Nephron (organoid): ENCODE results near the gene CDC20B.

Experiments used
- H3K27ac Mint-ChIP-seq, 3 experiments: 2 replicates each; pipeline ENCODE4 v1.8.0; 2020; ENCODE audit warnings: mixed read lengths in 3 of 3, mild to moderate bottlenecking in 2 of 3, moderate library complexity in 1 of 3
- H3K27me3 Mint-ChIP-seq: 2 replicates; pipeline ENCODE4 v1.8.0; 2021; ENCODE audit warnings: low read depth, mild to moderate bottlenecking, moderate library complexity, mixed read lengths
- H3K36me3 Mint-ChIP-seq: 2 replicates; pipeline ENCODE4 v1.8.0; 2020; ENCODE audit warnings: low read depth, mixed read lengths
- H3K4me1 Mint-ChIP-seq: 2 replicates; pipeline ENCODE4 v1.8.0; 2020; ENCODE audit warnings: mixed read lengths
- H3K4me3 Mint-ChIP-seq, 3 experiments: 2 replicates each; pipeline ENCODE4 v1.8.0; 2020; ENCODE audit warnings: mild to moderate bottlenecking in 3 of 3, mixed read lengths in 3 of 3, moderate library complexity in 2 of 3
- H3K9me3 Mint-ChIP-seq: 2 replicates; pipeline ENCODE4 v1.8.0; 2020; ENCODE audit warnings: mixed read lengths
- CTCF ChIP-seq, 3 experiments: fragments of 200-600 bp; sonication (generic); IDR thresholded peaks; one replicate each; pipeline ENCODE4 v1.5.0; 2021; ENCODE audit warnings: antibody characterized with exemption in 3 of 3; ENCODE audit not compliant: unreplicated experiment in 3 of 3

The CDC20B gene

GRCh38 chr5:55143624-55144023, 29.4 kb downstream of the CDC20B start:
- H3K4me1 Mint-ChIP-seq, result peaks cover 4% of the 10 kb centered on the region
- no peaks in the 10 kb centered on the region for H3K9me3 Mint-ChIP-seq
- no peak overlapping the region for H3K27ac Mint-ChIP-seq
- no peak overlapping the region for H3K4me3 Mint-ChIP-seq
- H3K36me3 Mint-ChIP-seq, result no peaks in the 10 kb centered on the region
- TF ChIP-seq CTCF (IDR thresholded peaks at IDR 0.05; ENCODE audit: unreplicated experiment in 3 of 3), result no peak
- H3K27me3 Mint-ChIP-seq, result peaks cover 16% of the 10 kb centered on the region

DNA sequence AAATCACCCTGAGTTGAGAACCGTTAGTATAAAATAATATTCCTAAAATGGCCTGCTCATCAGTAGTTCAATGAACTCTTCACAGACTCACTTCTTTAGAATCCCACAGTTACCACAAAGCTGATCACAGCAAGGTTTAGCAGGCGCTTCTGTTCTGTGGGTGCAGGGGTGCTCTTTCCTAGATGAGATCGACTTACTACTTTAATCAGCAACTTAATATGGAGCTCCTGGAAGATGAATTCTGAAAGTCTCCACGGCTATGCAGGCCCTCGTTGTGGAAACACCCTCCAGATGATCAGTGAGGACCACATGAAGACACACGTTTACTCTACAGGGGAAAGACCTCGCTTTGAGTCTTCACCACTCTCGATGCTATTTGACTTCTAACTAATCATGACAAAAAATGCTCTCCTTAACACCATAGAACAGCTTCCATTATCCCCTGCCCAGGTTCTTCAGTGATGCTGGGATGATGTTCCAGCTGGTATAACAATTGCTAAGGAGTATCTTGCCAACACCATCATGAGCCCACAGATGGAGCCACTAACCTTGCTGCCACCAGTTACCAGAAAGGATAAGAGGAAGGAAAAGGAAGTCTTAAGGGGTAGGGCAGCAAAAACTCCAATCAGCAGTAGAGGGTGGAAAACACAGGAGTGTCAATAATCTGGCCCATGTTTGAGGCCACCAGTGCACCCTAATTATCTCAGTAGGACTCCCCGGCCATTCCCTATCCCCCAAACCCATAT, 30.9 kb downstream of the CDC20B start:
- Mint-ChIP-seq H3K9me3 (no peaks in the 10 kb centered on the region), H3K36me3 (no peaks in the 10 kb centered on the region), H3K4me1 (peaks cover 4% of the 10 kb centered on the region), H3K27ac (no peak overlapping the region), H3K4me3 (no peak overlapping the region), H3K27me3 (peaks cover 13% of the 10 kb centered on the region)
- no peak for TF ChIP-seq CTCF (IDR thresholded peaks at IDR 0.05; ENCODE audit: unreplicated experiment in 3 of 3)

- Mint-ChIP-seq H3K4me3 (no peak overlapping the region), H3K4me1 (no peaks in the 10 kb centered on the region), H3K36me3 (no peaks in the 10 kb centered on the region), H3K27me3 (peaks cover 8% of the 10 kb centered on the region), H3K9me3 (no peaks in the 10 kb centered on the region), H3K27ac (no peak overlapping the region)
- TF ChIP-seq CTCF (IDR thresholded peaks at IDR 0.05; ENCODE audit: unreplicated experiment in 3 of 3), result no peak
Measured at GRCh38 chr5:55140908-55141665, 31.9 kb downstream of the CDC20B start.

GRCh38 chr5:55136521-55136920, 36.5 kb downstream of the CDC20B start:
- Mint-ChIP-seq H3K27me3 (peaks cover 3% of the 10 kb centered on the region), H3K4me1 (no peaks in the 10 kb centered on the region), H3K4me3 (no peak overlapping the region), H3K9me3 (peaks cover 3% of the 10 kb centered on the region), H3K36me3 (no peaks in the 10 kb centered on the region), H3K27ac (no peak overlapping the region)
- TF ChIP-seq CTCF (IDR thresholded peaks at IDR 0.05; ENCODE audit: unreplicated experiment in 3 of 3), result no peak

- Mint-ChIP-seq H3K36me3 (no peaks in the 10 kb centered on the region), H3K4me3 (no peak overlapping the region), H3K27ac (no peak overlapping the region), H3K27me3 (peaks cover 2% of the 10 kb centered on the region), H3K4me1 (no peaks in the 10 kb centered on the region), H3K9me3 (peaks cover 10% of the 10 kb centered on the region)
- no peak for TF ChIP-seq CTCF (IDR thresholded peaks at IDR 0.05; ENCODE audit: unreplicated experiment in 3 of 3)
Measured at GRCh38 chr5:55134053-55134722, 38.8 kb downstream of the CDC20B start.
